ELR (cell line): ENCODE data around the gene RBMX.
"Not testable (repeated sequence)": the region's sequence is repeated elsewhere in the genome, so short reads cannot be mapped to it uniquely, and the experiment has no call there.

ENCODE experiments used
- DNase-seq: peaks from one replicate; pipeline ENCODE4 v3.0.0-alpha.2; 2015; ENCODE audit warnings: low read depth

Gene RBMX

DNA sequence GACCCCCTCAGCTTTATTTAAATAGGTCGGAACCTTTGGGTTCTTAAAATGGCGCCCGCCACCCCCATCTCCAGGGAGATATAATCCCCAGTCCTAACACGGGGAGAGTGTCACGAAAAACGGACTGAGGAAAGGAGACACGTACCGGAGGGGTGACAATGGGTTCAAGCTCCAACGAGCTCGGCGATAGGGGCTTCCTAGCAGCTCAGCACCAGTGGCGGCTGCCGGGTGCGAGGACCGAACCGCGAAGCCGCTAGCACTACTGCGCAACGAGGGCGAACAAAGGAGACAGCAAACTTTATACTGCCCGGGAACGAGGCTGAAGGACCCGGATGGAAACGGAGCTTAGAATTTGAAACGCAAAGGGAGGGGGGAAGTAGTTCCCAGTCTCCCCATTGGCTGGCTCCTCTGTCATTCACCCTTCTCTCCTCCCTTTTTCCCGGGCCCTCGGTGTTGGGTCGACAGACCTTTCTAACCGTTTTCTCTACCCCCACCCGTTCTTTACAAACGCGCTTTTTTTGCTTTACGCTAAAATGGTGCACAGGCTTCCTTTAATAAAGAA lies at the start of gene RBMX:
Gene RBMX, minus strand, starts transcription at position 274 of the 562 bp plus-strand sequence. CDS start 1,298 bp downstream, outside the sequence.
- DNase-seq: peak; percentile 94

DNA sequence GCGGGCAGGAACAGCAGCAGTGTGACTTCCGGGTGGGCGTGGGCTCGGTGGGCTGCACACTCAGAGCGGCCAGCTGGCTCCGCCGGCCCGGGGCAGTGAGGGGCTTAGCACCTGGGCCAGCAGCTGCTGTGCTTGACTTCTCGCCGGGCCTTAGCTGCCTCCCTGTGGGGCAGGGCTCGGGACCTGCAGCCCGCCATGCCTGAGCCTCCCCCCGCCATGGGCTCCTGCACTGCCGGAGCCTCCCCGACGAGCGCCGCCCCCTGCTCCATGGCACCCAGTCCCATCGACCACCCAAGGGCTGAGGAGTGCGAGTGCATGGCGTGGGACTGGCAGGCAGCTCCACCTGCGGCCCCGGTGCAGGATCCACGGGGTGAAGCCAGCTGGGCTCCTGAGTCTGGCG lies 40.9 kb upstream of the RBMX start:
- not testable (repeated sequence) for DNase-seq

DNA sequence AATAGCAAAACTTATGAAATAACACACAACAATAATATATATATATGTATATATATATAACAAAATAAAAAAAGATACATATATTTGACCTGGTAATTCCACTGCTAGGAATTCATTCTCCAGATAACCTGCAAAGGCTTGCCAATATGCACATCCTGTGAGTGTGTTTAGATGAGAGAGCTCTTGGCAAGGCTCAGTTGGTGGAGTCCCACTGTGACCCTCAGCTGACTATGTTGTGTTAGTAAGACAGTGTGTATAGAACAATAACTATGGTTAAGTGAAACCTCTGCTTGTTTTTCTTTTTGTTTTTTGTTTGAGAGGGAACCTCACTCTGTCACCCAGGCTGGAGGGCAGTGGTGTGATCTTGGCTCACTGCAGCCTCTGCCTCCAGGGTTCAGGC lies 39.5 kb upstream of the RBMX start:
- no peak for DNase-seq

DNA sequence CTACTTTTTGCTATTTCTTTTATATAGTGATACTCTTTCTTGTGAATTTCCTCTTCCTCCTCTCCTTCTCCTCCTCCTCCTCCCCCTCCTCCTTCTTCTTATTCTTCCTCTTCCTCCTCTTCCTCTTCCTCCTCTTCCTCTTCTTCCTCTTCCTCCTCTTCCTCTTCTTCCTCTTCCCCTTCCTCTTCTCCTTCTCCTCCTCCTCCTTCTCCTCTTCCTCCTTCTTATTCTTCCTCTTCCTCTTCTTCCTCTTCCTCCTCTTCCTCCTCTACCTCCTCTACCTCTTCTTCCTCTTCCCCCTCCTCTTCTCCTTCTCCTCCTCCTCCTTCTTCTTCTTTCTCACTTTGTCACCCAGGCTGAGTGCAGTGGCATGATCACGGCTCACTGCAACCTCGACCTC lies 36.3 kb upstream of the RBMX start:
- no peak for DNase-seq

DNA sequence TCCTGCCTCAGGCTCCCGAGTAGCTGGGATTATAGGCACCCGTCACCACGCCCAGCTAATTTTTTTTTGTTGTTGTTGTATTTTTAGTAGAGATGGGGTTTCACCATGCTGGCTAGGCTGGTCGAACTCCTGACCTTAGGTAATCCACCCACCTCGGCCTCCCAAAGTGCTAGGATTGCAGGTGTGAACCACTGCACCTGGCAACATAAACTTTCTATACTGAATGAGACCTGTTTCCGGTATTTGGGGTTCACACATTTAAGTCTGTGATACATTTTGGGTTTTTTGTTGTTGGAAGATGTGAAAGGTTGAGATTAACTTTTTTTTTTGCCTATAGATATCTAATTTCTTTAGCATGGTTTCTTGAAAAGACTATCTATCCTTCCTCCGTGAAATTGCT lies 31.1 kb upstream of the RBMX start:
- not testable (repeated sequence) for DNase-seq

DNA sequence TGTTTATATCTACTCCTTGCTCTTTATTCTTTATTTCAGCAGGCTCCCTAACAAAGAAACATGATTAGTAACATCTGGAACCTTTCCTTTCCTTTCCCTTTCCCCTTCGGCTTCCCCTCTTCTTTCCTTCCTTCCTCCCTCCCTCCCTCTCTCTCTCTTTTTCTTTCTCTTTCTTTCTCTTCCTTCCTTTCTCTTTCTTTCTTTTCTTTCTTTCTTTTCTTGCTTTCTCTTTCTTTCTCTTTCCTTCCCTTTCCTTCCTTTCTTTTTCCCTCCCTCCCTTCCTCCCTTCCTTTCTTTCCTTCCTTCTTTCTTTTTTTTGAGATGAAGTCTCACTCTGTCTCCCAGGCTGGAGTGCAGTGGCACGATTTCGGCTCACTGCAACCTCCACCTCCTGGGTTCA lies 30.7 kb upstream of the RBMX start:
- no peak for DNase-seq

DNA sequence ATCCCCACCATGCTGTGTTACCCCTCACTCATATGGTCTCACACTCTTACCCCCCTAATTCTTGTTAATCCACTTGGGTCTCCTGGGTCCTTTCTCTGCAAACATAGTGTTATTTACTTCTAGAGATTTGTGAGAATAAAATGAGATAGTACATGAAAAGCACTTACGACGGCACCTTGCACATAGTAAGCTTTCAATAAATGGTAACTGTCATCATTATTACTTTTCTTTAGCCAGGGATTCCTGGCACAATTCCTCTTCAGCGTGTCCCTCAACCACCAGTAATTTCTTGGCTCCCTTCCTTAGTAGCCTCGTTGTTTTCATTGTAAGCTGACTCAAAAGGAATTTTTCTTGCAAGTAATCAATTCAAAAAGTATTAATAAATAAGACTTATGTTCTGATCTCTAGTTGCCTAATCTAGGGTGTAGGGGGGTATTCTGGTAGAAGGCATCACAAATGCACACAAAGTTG lies 30.1 kb upstream of the RBMX start:
- peak; percentile 16 for DNase-seq

DNA sequence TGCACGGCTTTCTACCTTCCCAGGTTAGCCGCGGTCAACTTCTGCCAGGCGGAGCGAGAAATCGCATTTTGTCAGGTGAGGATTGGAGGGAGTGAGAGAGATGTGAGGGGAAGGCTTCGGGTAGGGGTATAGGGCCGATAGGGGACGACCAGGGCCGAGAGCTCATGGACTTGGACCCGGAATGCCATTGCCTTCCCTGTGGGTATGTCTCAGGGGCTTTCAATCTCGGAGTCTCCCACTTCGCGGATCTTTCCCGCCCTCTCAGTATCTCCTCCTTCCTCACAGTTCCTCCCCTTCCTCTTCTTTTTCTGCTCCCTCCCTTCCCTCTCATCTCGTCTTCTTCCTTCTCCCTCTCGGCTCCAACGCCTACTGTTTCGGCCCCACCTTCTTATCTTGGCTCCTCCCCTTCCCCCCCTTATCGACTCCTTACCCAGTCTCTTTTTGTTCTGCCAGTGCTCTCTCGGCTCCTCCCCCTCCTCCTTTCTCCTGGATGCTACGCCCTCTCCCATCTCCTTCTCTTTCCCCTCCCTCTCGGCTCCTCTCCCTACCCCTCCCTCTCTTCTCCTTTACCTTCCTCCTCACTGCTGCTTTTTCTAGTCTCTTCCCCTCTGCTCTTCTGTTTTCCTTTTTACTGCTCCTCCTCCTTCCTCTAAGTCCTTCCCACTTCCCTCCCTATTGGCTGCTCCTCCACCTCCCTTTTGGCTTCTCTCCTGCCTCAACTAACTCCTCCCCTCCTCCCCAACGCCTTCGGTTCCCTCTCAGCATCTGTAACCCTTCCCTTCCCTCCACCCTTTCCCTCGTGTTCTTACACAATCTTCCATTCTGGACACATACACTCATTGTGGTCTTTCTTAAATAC lies 29.4 kb upstream of the RBMX start:
- DNase-seq: peak; percentile 89

DNA sequence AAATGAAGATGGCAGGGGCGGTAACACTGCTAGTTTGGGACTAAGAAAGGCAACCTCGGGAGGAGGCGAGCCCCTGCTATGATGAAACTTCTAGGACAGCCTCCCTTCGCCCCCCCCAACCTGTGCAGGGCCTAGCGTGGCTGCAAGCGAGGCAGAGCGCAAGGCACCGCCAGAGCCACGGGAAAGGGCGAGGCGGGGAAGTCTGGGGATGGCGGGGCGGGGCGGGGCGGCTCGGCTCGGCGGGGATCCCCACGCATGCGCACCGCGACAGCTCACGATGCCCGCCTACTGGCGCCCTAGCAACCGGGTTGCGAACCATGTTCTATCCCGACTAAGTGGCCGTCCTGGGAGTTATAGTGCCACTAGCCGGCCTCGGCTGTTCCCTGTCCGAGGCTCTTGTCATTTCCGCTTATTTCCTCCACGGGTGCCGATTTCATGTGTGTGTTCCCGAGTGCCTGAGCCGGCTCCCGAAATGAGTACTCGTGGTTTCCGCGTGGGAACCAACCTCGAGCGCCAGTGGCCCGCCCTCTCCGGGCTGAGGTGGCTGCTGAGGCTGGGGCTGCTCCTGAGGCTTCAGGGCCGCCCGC lies 28.7 kb upstream of the RBMX start:
- DNase-seq: peak; percentile 76

DNA sequence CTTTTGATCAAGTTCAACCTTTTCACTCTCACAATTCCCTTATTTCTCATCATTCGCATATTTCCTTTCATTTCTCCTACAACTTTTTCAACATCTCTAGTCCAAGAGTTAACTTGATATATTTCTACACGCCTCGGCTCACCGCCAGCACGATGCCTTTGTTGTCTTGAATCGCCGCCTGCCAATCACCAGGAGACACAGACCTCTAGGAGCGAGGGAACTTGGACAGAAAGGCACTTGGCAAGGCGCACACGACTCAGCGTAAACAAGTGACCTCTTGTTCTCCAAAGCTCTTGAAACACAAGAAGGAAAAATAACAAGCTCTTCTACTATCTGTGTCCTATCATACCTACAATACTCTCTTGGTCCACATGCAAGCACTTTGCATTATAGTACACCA lies 27.1 kb upstream of the RBMX start:
- DNase-seq: no peak

DNA sequence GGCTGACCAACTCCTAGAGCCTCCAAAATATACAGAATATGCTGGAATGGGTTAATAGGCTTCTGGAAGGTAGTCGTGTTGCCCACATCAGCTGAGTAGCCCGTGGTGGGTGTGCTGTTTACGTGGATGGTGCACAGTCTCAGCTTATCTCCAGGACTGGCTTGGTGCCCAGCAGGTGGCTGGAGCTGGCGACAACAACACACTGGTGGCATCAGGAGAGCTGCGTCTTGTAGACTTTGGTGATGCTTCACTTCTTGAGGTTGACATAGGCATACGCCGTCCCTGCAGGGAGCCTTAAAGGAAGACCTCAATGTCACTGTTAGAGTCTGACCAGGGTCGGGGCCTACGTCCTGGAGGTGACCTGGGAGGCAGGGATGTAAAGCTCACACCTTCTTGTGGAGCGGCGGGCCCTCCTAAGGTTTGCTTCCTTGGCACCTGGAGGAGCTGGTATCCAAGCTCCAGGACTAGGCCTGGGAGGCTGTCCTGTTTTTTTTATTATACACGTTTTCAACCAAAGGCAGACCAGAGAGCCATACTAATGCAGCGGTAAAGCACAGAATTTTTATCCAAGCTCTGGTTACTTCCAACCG lies 26.5 kb upstream of the RBMX start:
- no peak for DNase-seq

DNA sequence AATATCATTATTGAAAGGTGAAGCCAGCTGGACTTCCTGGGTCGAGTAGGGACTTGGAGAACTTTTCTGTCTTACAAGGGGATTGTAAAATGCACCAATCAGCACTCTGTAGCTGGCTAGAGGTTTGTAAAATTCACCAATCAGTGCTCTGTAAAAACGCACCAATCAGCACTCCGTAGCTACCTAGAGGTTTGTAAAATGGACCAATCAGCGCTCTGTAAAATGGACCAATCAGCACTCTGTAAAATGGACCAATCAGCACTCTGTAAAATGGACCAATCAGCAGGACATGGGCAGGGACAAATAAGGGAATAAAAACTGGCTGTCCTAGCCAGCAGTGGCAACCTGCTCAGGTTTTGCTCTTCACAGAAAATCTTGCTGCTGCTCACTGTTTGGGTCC lies 23.5 kb upstream of the RBMX start:
- not testable (repeated sequence) for DNase-seq

DNA sequence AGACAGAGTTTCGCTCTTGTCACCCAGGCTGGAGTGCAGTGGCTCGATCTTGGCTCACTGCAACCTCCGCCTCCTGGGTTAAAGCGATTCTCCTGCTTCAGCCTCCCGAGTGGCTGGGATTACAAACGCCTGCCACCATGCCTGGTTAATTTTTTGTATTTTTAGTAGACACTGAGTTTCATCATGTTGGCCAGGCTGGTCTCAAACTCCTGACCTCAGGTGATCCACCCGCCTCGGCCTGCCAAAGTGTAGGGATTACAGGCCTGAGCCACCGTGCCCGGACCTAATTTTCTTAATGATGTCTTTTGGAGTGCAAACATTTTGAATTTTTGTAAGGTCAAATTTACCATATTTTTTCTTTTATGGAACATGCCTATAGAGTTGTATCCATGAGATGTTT lies 19.5 kb upstream of the RBMX start:
- not testable (repeated sequence) for DNase-seq

DNA sequence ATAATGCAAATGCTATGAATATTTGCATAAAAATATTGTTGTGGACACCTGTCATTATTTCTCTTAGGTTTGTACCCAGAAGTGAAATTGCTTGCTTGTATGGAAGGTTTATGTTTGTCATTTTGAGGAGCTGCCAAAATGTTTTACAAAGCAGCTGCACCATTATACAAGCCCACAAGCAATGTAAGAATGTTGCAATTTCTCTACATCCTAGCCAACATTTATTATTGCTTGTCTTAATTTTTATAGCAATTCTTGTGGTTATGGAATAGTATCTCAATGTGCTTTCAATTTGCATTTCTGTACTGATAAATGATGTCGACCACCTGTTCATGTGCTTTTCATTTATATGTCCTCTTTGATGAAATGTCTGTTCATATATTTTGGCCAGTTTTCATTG lies 18.7 kb upstream of the RBMX start:
- no peak for DNase-seq

DNA sequence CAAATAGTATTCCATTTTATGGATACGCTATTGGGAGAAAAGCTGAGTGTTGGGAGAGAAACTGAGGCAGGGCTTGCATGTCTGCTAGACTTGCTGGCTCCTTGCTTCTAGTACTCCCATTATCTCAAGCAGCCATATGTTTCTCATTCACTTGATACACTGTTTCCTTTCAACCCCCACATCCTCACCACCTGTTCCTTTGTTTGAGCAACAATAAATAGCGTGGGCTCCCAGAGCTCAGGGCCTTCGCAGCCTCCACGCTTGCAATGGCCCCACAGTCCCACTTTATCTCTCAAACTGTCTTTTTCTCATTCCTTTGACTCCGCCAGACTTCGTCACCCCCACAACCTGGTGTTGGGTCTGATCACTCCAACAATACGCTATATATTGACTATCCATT lies 18.2 kb upstream of the RBMX start:
- not testable (repeated sequence) for DNase-seq

DNA sequence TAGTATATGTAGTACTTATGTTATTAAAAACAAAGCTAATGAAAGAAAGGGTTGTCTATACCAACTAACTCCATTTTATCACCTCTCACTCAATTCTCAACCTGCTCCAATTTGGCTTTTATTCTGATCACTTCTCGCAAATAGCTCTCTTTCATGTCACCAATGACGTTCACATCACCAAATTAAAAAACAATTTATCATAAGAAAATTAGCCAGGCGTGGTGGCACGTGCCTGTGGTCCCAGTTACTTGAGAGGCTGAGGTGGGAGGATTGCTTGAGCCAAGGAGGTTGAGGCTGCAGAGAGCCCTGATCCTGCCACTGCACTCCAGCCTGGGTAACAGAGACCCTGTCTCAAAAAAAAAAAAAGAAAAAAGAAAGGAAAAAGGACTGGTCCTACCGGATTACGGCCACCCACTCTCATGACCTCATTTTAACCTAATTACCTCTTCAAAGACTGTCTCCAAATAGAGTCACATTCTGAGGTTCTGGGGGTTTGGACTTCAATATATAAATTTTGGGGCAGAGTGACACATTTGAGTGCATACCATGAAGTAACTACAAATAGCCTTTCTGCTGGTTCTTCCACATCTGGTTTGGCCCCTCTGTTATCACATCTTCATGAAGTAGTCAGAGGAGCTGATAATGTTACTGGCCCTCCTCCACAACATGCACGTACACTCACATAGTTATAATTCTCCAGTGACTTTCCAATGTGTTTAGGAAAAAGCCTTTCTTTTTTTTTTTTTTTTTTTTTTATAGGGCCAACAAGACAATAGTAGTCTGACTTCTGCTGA lies 15.8 kb upstream of the RBMX start:
- DNase-seq: no peak

DNA sequence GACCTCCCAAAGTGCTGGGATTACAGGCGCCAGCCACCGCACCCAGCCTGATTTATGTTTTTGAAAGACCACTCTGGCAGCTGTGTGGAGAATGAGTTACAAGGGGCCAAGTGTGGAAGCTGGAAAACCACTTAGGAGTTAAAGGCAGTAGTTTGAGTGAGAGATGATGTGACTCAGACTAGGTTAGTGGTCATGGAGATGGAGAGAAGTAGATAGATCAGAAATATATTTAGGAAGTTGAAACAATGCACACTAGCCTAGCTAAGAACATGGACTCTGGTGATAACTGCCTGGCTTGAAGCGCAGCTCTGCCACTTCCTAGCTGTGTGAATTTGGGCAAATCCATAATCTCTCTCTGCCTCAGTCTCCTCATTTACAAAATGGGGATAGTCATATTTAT lies 11.9 kb upstream of the RBMX start:
- DNase-seq: no peak

DNA sequence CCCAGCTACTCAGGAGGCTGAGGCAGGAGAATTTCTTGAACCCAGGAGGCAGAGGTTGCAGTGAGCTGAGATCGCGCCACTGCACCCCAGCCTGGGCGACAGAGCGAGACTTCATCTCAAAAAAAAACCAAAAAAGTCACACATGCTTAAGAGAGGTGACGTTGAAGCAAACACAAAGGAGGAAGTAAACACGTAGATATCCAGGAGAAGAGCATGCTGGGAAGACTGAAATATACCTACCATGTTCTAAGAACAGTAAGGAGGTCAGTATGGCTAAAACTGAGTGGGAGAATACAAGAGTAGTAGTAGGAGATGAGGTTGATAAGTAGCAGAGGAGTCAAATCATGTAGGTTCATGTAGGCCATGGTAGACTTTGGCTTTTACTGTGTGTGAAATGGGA lies 10.1 kb upstream of the RBMX start:
- DNase-seq: not testable (repeated sequence)

DNA sequence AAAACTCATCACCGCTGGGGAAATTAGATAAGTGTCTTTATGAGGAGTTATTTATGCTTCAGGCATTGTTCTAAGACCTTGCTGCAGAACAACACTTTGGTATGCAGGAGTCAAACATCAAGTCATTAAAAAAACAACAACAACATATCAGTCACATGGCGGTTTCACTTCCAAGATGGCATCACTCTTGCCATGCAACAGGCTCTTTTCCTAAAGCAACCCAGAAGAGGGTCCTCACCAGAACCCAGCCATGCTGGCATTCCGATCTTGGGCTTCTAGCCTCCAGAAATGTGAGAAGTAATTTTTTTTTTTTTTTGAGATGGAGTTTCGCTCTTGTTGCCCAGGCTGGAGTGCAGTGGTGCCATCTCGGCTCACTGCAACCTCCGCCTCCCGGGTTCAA lies 8.7 kb upstream of the RBMX start:
- DNase-seq: no peak

DNA sequence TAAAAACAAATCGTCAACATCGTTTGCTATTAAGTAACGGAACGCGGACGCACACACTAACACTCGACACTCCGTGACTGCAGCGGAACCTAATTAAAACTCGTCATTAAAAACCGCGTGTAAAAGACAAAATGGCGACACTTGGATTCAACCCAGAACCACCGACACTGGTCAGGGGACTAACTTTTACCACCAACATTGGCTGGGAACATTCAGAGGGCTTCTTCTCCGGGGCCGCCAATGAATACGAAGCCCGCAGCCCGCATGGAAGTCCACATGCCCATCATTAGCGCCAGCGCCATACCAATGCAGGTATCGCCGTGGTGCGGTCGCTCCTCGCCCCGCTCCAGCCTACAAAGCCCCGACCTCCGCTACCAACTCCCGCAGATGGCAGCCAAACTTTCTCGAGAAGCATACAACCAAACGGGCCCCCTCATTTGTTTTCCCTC lies 498 bp downstream of the RBMX start:
- peak; percentile 37 for DNase-seq

DNA sequence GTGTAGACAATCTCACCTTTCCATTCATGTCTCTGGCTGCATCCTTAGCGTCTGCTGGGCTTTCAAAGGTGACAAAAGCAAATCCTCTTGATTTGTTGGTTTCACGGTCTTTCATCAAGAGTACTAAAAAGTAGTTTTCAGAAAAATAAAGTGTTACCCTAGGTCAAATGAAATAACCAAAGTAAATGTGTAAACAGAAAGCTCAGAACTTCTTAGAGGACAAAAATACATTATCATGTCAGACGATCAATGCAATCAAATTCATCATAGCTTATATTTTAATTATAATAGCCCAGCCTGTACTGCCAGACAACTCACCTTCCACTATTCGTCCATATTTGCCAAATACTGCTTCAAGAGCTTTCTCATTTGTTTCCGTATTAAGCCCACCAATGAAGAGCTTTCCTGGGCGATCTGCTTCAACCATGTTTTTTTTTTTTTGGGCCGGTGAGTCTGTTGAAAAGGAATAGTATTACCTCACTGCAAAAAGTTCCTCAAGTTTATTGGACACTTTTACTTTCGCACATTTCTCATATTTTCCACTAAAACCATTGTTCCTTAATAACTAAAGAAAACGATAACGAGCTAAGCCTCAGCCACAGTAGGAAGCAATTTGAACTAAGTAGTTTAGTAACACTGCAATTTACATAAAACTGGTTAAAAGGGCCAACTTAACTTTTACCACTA lies 1.4 kb downstream of the RBMX start:
- DNase-seq: peak; percentile 33
